ENCODE results near the gene SLAMF8. TPM values are rescaled to one million over a fixed set of nuclear protein-coding genes. Genes with fewer than 3 reads are reported as not detected.

Gene SLAMF8
- total RNA-seq, 1 donor from 2014 or later: not detected

GRCh38 chr1:159870704-159871103, 44.0 kb downstream of the SLAMF8 start:
- no peak overlapping the region for H3K27ac Mint-ChIP-seq (ENCODE audit: unreplicated experiment)
- H3K4me3 Mint-ChIP-seq: no peak overlapping the region

GRCh38 chr1:159872891-159873290, 46.2 kb downstream of the SLAMF8 start:
- TF ChIP-seq, protein P1, sequence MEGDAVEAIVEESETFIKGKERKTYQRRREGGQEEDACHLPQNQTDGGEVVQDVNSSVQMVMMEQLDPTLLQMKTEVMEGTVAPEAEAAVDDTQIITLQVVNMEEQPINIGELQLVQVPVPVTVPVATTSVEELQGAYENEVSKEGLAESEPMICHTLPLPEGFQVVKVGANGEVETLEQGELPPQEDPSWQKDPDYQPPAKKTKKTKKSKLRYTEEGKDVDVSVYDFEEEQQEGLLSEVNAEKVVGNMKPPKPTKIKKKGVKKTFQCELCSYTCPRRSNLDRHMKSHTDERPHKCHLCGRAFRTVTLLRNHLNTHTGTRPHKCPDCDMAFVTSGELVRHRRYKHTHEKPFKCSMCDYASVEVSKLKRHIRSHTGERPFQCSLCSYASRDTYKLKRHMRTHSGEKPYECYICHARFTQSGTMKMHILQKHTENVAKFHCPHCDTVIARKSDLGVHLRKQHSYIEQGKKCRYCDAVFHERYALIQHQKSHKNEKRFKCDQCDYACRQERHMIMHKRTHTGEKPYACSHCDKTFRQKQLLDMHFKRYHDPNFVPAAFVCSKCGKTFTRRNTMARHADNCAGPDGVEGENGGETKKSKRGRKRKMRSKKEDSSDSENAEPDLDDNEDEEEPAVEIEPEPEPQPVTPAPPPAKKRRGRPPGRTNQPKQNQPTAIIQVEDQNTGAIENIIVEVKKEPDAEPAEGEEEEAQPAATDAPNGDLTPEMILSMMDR (conservative IDR thresholded peaks at IDR 0.05): no peak
- Mint-ChIP-seq H3K27ac (ENCODE audit: unreplicated experiment) (no peak overlapping the region), H3K9me3 (no peaks in the 10 kb centered on the region), H3K4me3 (no peak overlapping the region), H3K27me3 (ENCODE audit: low read depth) (peaks cover 57% of the 10 kb centered on the region), H3K36me3 (ENCODE audit: low read depth) (no peaks in the 10 kb centered on the region), H3K4me1 (no peaks in the 10 kb centered on the region)
- no peak for DNase-seq (ENCODE audit: low read depth, low spot score)

More at GRCh38 chr1:159870704-159871103, 44.0 kb downstream of the SLAMF8 start:
- no peaks in the 10 kb centered on the region for H3K4me1 Mint-ChIP-seq
- TF ChIP-seq, protein P1 (conservative IDR thresholded peaks at IDR 0.05): no peak
- H3K9me3 Mint-ChIP-seq: no peaks in the 10 kb centered on the region
- no peak for DNase-seq (ENCODE audit: low read depth, low spot score)
- H3K36me3 Mint-ChIP-seq (ENCODE audit: low read depth): no peaks in the 10 kb centered on the region
- peaks cover 74% of the 10 kb centered on the region for H3K27me3 Mint-ChIP-seq (ENCODE audit: low read depth)

DNA sequence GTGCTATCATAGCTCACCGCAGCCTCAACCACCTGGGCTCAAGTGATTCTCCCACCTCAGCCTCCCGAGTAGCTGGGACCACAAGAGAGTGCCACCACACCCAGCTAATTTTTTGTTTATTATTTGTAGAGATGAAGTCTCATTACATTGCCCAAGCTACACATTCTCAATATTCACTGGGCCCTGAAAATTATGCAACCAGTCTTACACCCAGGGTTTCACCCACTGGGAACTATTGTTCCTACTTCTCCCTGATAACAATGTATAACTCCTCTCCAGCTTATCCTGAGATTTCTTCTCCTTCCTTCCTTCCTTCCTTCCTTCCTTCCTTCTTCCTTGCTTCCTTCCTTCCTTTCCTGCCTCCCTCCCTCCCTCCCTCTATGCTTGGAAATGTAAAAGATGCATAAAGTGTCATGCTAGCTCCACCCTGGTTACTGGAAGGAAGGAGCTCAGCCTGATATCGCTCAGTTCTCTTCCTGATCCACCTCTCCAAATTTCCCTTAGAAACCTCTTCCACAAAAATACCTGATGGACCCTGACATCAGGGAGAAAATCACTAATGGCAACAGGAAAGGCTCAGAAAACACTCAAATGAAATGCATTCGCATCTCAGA, 47.0 kb downstream of the SLAMF8 start:
- no peaks in the 10 kb centered on the region for H3K4me1 Mint-ChIP-seq

DNA sequence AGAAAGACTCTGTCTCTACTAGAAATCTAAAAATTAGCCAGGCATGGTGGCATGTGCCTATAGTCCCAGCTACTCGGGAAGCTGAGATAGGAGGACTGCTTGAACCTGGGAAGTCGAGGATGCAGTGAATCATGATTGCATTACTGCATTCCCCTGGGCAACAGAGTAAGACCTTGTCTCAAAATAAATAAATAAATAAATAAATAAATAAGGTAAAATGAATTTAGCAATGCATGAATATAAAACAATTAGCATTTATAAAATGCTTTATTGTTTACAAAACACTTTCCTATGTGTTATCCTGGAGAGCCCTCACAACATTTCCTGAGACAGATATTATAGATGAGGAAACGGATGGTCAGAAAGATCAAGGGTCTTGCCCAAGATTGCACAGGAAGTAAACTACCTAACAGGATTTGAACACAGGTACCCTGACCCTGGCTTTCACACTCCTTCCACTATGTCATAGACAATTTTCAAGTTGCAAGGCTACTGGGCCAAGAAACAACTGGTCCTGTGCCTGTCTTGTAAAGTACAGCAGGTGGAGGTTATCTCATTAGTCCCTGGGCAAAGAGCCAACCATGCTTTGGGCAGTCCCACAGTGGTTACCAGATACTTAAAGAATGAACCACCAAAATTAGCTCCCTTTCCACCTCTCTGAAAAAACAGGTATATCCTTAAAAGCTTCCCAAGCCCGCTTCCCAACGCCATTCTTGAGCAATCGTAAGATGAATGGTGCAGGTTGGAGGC, 51.2 kb downstream of the SLAMF8 start:
- Mint-ChIP-seq H3K4me3 (no peak overlapping the region), H3K27me3 (ENCODE audit: low read depth) (peaks cover 21% of the 10 kb centered on the region), H3K27ac (ENCODE audit: unreplicated experiment) (no peak overlapping the region), H3K4me1 (no peaks in the 10 kb centered on the region), H3K9me3 (no peaks in the 10 kb centered on the region), H3K36me3 (ENCODE audit: low read depth) (no peaks in the 10 kb centered on the region)
- TF ChIP-seq, protein P1 (conservative IDR thresholded peaks at IDR 0.05): no peak
- no peak for DNase-seq (ENCODE audit: low read depth, low spot score)

More for the DNA sequence above, 47.0 kb downstream of the SLAMF8 start:
- TF ChIP-seq, protein P1 (conservative IDR thresholded peaks at IDR 0.05): no peak
- Mint-ChIP-seq H3K27me3 (ENCODE audit: low read depth) (peaks cover 51% of the 10 kb centered on the region), H3K9me3 (no peaks in the 10 kb centered on the region), H3K36me3 (ENCODE audit: low read depth) (no peaks in the 10 kb centered on the region), H3K27ac (ENCODE audit: unreplicated experiment) (no peak overlapping the region), H3K4me3 (no peak overlapping the region)
- no peak for DNase-seq (ENCODE audit: low read depth, low spot score)

- TF ChIP-seq, protein P1 (conservative IDR thresholded peaks at IDR 0.05): no peak
- DNase-seq (ENCODE audit: low read depth, low spot score): no peak
- Mint-ChIP-seq H3K36me3 (ENCODE audit: low read depth) (no peaks in the 10 kb centered on the region), H3K9me3 (no peaks in the 10 kb centered on the region), H3K4me1 (no peaks in the 10 kb centered on the region), H3K27ac (ENCODE audit: unreplicated experiment) (no peak overlapping the region), H3K27me3 (ENCODE audit: low read depth) (peaks cover 15% of the 10 kb centered on the region), H3K4me3 (no peak overlapping the region)
Measured at GRCh38 chr1:159879136-159879535, 52.5 kb downstream of the SLAMF8 start.

Data from neural crest cell (in vitro differentiated cells).